ENCODE data around the gene GALNT16.
"Not testable (repeated sequence)": the region's sequence is repeated elsewhere in the genome, so short reads cannot be mapped to it uniquely, and the experiment has no call there.

GALNT16 gene

GRCh38 chr14:69372146-69372545 lies 112.2 kb downstream of the GALNT16 start:
- DNase-seq = no peak

GRCh38 chr14:69373104-69373503 lies 113.1 kb downstream of the GALNT16 start:
- no peak for DNase-seq

- DNase-seq = no peak
Observed at GRCh38 chr14:69374235-69374634, 114.3 kb downstream of the GALNT16 start.

DNA sequence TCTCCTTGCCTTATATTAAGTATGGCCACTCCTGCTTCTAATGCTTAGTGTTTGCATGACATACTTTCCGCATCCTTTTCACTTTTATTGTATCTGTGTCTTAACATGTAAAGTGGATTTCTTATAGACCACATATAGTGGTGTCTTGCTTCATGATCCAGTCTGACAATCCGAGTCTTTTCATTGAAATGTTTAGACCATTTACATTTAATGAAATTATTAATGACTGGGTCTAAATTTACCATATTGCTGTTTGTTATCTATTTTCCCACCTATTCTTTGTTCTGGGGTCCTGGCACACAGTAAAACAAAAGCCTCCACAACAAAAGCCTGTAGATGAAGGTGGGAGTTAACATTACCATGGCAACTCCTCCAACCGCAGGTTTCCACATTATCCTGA lies 115.2 kb downstream of the GALNT16 start:
- DNase-seq = no peak

DNA sequence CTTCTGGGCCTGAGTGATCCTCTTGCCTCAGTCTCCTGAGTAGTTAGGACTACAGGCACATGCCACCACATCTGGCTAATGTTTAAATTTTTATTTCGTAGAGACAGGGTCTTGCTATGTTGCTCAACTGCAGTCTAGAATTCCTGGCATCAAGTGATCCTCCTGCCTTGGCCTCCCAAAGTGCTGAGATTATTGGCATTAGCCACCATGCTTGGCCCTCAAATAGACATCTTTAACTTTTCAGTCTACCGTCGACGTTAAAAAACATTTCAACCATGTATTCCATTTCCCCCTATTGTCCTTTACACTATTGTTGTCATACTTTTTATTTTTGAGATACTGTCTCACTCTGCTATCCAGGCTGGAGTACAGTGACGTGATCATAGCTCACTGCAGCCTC lies 115.8 kb downstream of the GALNT16 start:
- no peak for DNase-seq

- no peak for DNase-seq
Observed at GRCh38 chr14:69376439-69376838, 116.5 kb downstream of the GALNT16 start.

DNA sequence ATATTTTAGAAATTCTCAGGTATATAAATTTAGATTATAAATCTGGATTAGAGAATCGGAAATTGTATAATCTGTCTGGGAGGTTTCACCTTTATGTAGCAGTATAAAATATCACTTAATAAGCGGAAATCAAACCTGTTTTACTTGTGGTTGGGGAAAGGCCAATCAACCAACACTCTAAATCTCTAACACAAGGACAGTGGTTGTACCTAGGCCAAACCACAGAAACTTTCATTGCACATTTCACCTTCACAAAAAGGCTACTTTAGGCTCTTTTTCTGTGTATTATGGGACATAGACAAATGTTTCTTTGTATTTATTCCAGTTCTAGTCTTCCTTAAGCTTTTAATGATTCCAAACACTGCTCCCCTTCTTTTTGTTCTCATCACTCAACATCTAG lies 118.3 kb downstream of the GALNT16 start:
- no peak for DNase-seq

GRCh38 chr14:69387311-69387710 lies 127.4 kb downstream of the GALNT16 start:
- DNase-seq = no peak

DNA sequence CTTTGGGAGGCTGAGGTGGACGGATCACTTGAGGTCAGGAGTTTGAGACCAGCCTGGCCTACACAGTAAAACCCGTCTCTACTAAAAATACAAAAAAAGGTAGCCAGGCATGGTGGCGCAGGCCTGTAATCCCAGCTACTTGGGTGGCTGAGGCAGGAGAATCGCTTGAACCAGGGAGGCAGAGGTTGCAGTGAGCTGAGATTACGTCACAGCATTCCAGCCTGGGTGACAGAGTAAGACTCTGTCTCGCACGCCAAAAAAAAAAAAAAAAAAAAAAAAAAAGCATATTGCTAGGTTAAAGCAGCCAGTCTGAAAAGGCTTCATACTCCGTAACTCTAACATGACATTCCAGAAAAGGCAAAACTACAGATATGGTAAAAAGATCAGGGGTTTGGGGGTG lies 131.4 kb downstream of the GALNT16 start:
- not testable (repeated sequence) for DNase-seq

GRCh38 chr14:69392481-69392880 lies 132.5 kb downstream of the GALNT16 start:
- no peak for DNase-seq

DNA sequence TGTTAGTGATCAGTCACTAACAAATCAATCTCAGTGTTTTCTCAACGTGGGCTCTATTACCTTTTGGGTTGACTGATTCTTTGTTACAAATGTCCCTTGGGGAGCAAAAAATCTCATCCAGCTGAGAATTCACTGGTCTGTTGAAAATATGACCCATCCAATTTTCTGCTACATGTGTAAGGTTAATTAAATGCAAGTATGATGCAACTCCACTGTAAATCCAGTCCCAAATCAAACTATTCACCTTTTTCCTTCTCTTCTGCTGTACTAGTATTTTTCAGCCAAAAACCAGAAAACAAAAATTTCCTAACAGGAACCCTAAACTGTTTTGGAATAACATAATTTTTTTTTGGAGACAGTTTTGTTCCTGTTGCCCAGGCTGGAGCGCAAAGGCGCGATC lies 136.0 kb downstream of the GALNT16 start:
- no peak for DNase-seq

DNA sequence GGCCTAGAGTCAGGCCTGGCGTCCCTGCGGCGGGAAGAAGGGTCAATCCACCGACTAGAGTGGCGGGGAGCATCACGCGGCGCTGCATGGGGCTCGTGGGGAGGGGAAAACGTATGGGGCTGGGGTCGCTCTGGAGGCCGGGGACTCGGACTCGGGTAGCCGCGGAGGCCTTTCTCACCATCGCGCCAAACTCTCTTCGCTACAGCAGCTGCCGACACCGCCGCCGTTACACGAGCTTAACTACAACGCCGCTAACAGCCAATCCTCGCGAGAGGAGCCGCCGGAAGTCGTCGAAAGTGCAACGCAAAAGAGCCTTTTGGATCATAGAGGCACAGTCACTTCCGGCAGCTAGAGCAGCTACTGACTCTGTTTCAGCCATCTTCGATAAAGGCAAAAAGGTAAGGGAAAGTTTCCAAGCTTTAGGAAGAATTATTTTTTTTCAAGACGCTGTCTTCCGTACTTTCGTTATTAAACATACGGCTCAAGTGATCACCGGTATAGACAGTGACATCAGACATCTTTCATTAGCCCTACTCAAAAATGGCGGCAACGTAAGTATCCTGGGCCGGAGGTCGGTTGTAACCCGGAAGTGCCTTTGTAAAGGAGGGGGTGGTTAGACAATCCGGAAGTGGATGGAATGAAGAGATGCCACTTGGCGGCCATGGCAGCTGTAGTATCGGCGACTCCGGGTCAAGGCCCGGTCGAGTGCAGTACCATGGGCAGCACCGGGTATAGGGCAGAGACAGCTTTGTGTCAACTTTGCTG lies 138.3 kb downstream of the GALNT16 start, which contains the start of the genes ERH and SLC39A9:
ERH (minus strand) TSS at position 247 of the 765 bp plus-strand sequence; CDS start at position 181, 66 bp downstream.
SLC39A9 (plus strand) TSS at position 640 of the 765 bp plus-strand sequence. CDS start 678 bp downstream, outside the sequence.
- DNase-seq = peak; percentile 95

DNA sequence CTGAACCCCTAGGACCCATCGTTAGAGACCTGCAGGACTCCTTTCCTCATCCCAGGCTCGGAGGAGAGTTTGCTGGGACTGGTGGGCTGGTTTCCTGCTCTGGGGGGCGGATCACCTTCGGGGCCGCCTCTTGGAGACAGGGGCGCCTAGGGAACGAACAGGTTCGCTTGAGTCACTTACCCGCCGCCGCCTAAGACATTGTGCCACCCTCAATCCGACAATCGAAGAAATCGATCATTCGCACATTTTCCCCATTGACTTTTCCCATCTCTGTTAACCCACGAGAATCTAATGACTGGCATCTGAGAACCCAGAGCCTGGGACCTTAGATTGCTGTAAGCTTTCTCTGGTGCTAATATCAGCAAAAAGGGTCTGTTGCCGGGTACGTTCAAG lies 138.9 kb downstream of the GALNT16 start:
- DNase-seq = no peak

GRCh38 chr14:69399750-69400149 lies 139.8 kb downstream of the GALNT16 start:
- no peak for DNase-seq

DNA sequence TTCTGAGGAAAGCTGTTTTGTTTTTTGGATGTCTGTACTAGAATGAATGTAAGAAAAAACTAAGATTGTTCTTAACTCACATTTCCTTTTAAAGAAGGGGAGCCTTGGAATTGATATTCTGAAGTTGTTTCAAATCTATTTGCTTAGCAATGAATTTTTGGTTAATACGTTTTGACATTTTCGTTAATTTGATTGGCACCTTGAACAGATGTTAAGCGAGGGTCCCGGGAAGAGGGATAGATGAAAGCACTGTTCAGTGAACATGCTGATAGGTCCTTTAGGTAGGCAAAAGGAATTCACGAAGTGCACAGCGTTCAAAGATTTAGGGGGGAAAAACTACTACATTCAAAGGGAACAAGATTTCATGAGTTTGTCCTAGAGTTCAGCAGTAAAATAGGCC lies 140.2 kb downstream of the GALNT16 start:
- no peak for DNase-seq

- DNase-seq = no peak
Observed at GRCh38 chr14:69401841-69402240, 141.9 kb downstream of the GALNT16 start.

GRCh38 chr14:69404478-69404877 lies 144.5 kb downstream of the GALNT16 start:
- no peak for DNase-seq

- no peak for DNase-seq
Observed at GRCh38 chr14:69404883-69405282, 144.9 kb downstream of the GALNT16 start.

DNA sequence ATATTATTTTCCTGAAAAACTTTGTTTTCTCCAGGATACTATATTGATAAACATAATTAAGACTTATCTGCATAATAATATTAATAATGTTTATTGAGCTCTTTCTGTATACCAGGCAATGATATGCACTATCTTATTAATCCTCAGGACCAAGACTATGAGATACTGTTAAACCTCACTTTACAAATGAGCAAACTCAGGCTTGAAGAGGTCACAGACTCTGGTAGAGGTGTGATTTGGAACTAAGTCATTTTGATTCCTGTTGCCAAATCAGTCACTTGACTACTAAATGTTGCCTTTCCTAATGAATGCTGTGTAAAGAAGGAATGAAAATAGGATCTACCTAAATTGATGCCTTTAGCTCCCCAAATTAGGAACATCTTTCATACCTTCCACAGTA lies 145.8 kb downstream of the GALNT16 start:
- DNase-seq = no peak

Measured in CD4-positive, alpha-beta T cell treated with Interferon gamma for 1 hour (primary cell).